NCI-H2196 (cell line): ENCODE measurements around the gene MYH9.
A peak's percentile ranks its signal among the peaks of the same experiment; 100 is the strongest.
"Not testable (repeated sequence)": the region's sequence is repeated elsewhere in the genome, so short reads cannot be mapped to it uniquely, and the experiment has no call there.

Source experiments
- DNase-seq: peaks from one replicate; lab custom pipeline; 2025; ENCODE audit not compliant: unreplicated experiment; lab: John Stamatoyannopoulos, UW

MYH9 gene

GRCh38 chr22:36281781-36282327, 105.9 kb downstream of the MYH9 start:
- DNase-seq, result no peak

DNA sequence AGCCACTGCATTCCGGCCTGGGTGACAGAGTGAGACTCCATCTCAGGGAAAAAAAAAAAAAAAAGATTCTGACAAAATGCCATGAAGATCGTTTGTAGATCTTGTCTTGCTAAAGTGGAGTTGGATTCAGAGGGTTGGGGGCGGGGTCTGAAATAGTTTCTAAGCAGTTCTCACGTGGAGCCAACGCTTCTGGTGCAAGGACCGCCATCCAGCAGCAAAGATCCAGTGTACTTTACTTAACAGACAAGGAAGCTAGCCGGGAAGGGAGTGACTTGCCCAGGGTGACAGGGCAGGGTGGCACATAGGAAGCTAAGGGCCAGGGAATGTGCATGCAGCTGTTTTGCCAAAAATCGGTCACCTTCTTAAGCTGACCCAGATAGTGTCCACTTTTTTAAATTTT, 107.4 kb downstream of the MYH9 start:
- DNase-seq, result no peak

- no peak for DNase-seq
These were observed 108.5 kb downstream of the MYH9 start for GRCh38 chr22:36279219-36279666.

- peak; percentile 18 for DNase-seq
These were observed 110.1 kb downstream of the MYH9 start for GRCh38 chr22:36277482-36278291.

DNA sequence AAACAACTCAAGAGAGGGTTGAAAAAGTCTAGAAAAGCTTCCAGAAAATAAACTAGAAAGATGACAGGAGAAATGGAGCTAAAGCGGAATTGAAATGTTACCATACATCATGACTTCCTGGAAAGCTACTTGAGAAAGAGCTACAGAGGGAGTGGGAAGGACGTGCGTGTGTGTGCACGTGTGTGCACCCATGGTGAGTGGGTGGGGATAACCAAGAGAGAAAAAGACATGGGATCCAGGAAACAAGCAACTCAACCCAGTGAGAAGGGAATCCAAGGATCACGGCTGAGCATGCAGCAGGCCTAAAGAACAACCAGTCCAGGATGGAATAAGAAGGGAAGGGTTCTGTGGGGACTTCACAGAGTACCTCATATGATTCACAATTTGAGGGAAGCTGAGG, 113.2 kb downstream of the MYH9 start:
- no peak for DNase-seq

DNA sequence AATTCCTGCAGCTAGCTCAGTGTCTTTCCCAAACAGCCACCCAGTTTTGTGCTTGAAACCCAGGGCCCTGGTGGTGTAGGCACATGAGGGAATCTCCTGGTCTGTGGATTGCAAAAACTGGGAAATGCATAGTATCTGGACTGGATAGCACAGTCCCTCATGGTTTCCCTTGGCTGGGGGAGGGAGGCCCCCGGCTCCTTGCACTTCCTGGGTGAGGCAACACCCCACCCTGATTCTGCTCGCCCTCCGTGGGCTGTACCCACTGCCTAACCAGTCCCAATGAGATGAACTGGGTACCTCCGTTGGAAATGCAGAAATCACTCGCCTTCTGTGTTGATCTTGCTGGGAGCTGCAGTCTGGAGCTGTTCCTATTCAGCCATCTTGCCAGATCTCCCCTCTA, 115.8 kb downstream of the MYH9 start:
- not testable (repeated sequence) for DNase-seq

GRCh38 chr22:36271231-36271630, 116.5 kb downstream of the MYH9 start:
- DNase-seq, result not testable (repeated sequence)

DNA sequence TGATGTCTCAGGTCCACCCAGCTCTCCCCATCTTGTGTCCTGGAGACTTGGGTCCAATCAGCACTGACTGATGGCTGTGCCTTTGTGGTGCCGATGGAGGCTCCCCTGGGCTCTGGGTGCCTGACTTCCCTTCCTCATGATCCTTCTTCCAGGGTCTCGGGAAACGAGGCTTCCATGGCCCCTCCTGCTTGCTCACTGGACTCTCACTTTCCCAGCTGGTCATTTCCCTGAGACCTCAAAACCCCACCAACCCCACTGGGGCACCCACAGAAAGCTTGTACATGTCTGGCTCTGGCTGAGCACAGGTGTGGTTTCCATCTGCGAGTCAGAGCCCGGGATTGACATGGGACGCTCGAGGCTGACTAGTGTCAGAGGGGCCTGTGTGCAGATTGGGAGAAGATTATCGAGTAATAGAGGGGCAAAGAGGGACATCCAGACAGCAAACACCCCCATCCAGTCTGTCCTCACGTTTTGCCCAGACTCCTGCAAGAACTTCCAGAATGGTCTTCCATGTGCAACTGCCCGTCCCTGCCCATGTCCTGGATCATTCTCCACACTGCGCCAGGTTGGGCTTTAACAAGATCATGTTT, 119.8 kb downstream of the MYH9 start:
- no peak for DNase-seq

- no peak for DNase-seq
These were observed 120.7 kb downstream of the MYH9 start for GRCh38 chr22:36267058-36267457.

DNA sequence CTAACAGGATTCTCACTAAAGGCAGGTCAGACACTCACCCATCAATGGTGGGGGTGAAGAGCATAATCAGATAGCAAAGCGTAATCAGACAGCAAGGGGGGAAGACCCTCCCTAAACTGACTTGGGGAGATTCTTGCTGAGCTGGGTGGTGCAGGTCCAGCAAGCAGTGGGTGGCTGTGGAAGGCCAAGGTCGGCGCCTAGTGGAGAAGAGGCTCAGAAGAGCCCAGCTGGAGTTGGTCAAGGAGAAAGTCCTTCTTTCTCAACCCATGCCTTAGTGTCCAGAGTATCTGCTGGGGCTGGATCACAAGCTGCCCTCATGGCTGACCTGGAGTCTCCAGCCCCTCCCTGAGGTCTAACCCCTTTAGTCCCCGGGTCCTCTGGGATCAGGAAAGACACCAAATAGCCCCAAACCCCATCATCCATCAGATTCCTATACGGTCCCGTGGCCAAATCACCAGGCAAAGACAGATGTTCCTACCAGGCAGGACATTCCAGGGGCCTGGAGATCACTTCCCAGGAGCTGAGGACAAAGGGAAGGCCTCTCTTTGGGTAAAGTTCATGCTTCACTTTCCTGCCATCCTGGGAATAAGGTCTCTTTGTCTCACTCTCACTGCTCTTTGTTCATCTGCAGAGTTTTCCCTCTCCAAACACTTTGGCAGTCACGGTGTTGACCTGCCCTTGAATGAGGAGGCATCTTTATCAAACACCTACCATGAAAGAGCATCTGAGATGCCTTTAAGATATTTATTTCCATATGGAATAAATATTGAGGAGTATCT, 123.7 kb downstream of the MYH9 start:
- not testable (repeated sequence) for DNase-seq

GRCh38 chr22:36263216-36263673, 124.5 kb downstream of the MYH9 start:
- DNase-seq, result not testable (repeated sequence)

DNA sequence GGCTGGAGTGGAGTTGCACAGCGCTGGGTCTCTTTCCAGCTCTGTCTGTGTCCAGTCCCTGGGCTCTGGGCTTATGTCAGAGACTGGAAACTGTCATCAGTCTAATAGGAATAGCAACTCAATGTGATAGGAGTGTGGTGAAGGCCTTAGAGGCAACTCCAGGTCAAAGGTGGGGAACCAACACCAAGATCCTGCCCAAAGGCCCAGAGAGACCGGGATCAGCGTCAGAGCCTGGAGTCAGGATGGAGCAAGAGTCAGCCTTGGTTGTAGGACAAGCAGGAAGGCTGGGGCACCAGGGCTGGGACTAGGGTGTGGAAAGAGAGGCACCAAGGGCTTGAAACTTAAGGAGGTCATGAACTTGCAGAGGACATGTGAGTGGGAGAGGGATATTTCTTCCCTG, 125.5 kb downstream of the MYH9 start:
- DNase-seq, result not testable (repeated sequence)

- not testable (repeated sequence) for DNase-seq
These were observed 126.1 kb downstream of the MYH9 start for GRCh38 chr22:36261675-36262074.

DNA sequence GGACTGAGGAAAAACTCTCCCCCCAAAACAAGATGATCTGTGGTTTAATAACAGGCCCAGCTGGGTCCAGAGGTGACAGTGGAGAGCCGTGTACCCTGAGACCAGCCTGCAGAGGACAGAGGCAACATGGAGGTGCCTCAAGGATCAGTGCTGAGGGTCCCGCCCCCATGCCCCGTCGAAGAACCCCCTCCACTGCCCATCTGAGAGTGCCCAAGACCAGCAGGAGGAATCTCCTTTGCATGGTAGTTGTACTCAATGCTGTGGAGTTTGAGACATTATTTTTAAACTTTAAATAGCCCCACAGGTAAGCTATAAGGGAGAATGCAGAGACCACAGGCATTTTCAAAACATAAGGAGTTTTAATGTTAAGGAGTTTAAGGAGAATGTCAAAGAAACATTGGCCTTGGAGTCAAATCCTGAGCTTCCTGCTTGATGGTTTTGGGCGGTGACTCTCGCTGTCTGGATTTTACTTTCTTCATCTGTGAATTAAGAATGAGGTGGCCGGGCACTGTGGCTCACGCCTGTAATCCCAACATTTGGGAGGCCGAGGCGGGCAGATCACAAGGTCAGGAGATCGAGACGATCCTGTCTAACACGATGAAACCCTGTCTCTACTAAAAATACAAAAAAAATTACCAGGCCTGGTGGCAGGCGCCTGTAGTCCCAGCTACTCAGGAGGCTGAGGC, 128.0 kb downstream of the MYH9 start:
- no peak for DNase-seq

DNA sequence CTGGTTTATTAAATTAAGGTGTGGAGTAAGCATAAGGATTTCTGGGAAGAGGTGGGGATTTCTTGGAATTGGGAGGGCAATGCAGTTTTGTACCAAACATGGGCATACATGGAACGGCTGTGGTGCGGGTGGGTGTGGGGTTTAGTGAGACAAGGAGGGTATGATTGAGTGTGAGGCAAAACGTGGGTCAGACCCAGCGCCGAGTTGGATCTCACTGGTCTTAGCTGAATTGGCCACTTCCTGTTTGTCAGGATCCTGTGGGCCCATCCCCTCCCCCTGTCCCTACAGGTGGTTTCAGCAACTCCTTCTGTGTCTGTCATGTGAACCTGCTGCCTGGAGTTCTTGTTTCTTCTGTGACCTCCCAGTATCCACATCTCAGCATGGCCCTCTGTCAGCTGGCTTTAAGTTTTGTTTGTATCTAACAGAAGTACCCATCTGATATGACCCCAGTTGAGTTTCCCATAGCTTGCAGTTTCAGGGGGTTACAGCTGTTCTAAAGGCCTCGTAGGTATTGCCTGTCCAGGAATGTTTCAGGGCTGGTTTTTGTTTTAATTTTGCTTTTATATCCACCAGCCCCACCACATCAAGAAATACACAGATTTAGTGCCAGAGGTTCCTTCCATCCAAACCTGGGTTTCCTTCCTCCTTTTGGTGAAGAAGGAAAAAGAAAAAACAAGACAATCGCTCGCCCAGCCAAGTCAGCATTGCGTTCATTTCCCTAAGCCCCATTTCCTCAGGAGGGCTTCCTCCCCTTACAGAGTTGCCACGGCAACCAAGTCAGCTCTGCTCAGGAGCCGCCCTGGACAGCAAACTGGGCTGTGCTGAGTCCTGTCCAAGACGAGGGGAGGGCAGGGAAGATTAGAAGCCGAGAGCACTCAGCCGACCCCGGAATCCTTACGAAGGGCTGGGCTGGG, 128.8 kb downstream of the MYH9 start:
- DNase-seq, result no peak

DNA sequence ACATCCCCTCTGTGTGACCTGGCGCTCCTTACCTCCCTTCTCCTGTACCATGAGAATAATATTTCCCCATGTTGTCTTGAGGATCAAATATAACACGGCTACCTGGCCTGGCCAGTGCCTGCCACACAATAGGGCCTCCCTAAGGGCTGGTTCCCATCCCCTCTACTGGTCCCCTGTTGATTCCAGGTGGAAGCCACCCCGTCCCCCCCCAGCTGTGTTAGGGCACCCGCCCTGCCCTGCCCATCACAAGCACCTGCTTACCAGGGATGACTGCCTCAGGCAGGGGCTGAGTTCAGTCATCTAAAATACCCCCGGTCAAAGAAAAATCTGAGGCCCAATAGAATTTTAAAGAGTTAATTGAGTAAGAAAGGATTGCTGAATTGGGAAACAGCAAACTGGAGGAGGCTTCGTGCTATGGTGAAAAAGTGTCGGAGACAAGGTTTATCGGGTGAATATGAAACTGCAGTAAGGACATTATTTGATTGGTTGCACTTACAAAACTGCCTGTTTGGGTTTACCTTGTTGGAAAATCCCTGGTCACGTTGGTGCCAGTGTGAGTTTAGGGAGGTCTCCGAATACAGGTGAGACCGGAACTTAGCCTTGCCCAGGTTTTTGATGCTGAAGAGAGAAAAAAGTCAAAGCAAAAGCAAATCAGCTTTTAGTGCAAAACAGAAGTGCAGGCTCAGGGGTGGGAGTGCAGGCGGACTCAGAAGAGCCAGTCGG, 129.7 kb downstream of the MYH9 start:
- DNase-seq, result no peak

DNA sequence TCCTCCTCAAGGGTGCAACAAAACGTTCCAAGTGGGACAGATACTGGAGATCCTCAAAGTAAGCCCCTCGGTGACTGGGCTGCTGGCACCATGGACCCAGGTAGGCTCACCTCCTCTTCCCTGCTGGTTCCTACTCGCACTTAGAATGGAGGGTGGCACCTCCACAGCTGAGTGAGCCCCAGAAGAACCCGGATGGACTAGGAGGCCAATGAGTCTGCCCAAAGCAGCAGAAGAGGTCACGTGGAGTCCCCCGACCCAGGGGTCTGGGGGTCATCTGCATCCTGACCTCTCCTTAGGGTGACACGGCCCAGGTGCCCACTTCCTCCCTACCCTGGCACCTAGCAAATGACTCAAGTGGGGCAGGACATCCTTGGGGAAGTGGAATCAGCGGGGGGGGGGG, 130.5 kb downstream of the MYH9 start:
- DNase-seq, result no peak

DNA sequence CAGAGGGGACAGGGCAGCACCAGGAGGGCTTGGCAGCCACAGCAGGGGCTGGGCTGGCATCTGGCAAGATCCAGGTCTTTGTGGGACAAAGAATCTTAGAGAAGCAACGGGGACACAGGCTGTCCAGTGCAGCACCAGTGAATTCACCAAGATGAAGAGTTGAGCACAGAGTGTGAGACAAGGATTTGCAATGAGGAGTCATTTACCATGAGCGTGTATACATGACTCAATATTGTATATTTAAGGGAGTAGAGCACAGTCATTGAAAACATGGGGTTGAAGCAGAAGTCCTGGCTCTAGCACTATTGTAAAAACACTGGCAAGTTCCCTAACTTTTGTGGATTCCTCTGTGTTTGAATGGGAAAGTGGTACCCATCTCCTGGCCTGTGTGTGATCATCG, 131.3 kb downstream of the MYH9 start:
- DNase-seq, result no peak

GRCh38 chr22:36255572-36255971, 132.2 kb downstream of the MYH9 start:
- not testable (repeated sequence) for DNase-seq
